DND-41 (cell line): Measurements from ENCODE around the gene PCBP4.

Experiments used
- EZH2 ChIP-seq: IDR thresholded peaks from 3 replicates; pipeline ENCODE4 v1.6.1; 2012; ENCODE audit warnings: borderline replicate concordance, low read depth, mild to moderate bottlenecking, moderate library complexity, low read length, inconsistent platforms; ENCODE audit not compliant: severe bottlenecking
- TF ChIP-seq, protein P1 (sequence below): IDR thresholded peaks from 2 replicates; pipeline ENCODE4 v1.5.1; 2012; ENCODE audit warnings: borderline replicate concordance, low read length, moderate library complexity, mild to moderate bottlenecking; ENCODE audit not compliant: poor library complexity, severe bottlenecking; ENCODE audit errors: extremely low read depth

DNA sequence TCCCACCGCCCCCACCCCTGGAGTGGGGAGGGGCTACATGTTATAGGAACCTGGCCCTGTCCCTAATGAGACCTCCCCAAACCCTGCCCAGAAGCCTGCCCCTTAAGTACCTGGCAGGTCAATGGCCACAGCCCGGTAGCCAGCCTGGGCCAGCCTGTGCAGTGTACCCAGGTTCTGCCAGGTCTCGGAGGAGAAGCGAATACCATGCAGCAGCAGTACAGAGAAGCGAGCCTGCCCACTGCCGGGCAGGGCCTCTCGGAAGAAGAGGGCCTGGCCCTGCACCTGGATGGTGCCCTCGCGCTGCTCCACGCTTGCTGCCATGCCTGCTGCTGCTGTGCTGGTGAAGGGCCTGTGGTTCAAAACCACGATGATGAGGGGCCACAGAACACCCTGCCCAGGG, 4.1 kb upstream of the PCBP4 start:
- TF ChIP-seq, protein P1, sequence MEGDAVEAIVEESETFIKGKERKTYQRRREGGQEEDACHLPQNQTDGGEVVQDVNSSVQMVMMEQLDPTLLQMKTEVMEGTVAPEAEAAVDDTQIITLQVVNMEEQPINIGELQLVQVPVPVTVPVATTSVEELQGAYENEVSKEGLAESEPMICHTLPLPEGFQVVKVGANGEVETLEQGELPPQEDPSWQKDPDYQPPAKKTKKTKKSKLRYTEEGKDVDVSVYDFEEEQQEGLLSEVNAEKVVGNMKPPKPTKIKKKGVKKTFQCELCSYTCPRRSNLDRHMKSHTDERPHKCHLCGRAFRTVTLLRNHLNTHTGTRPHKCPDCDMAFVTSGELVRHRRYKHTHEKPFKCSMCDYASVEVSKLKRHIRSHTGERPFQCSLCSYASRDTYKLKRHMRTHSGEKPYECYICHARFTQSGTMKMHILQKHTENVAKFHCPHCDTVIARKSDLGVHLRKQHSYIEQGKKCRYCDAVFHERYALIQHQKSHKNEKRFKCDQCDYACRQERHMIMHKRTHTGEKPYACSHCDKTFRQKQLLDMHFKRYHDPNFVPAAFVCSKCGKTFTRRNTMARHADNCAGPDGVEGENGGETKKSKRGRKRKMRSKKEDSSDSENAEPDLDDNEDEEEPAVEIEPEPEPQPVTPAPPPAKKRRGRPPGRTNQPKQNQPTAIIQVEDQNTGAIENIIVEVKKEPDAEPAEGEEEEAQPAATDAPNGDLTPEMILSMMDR: no peak
- no peak for TF ChIP-seq EZH2
